Mesothelial cell of epicardium (in vitro differentiated cells): Measurements from ENCODE around the gene SLC10A1. TPM values are rescaled to one million over a fixed set of nuclear protein-coding genes. Genes with fewer than 3 reads are reported as not detected.

Experiments used
- DNase-seq, 2 experiments: peaks; one replicate each; pipeline ENCODE4 v3.0.0; 2021; ENCODE audit warnings: low spot score in 2 of 2; ENCODE audit not compliant: unreplicated experiment in 2 of 2
- H3K27ac Mint-ChIP-seq: 2 replicates; pipeline ENCODE4 v1.8.0; 2021; ENCODE audit warnings: mixed read lengths
- H3K27me3 Mint-ChIP-seq: 2 replicates; pipeline ENCODE4 v1.8.0; 2021; ENCODE audit warnings: low read depth, mixed read lengths
- H3K36me3 Mint-ChIP-seq: 2 replicates; pipeline ENCODE4 v1.8.0; 2021; ENCODE audit warnings: mixed read lengths
- H3K4me1 Mint-ChIP-seq: 2 replicates; pipeline ENCODE4 v1.8.0; 2021; ENCODE audit warnings: mixed read lengths
- H3K4me3 Mint-ChIP-seq: 2 replicates; pipeline ENCODE4 v1.8.0; 2021; ENCODE audit warnings: mild to moderate bottlenecking, moderate library complexity, mixed read lengths
- H3K9me3 Mint-ChIP-seq: 2 replicates; pipeline ENCODE4 v1.8.0; 2021; ENCODE audit warnings: mixed read lengths
- CTCF ChIP-seq: fragments of 200-600 bp; sonication (generic); IDR thresholded peaks from one replicate; pipeline ENCODE4 v1.5.0; 2021; ENCODE audit warnings: antibody characterized with exemption; ENCODE audit not compliant: unreplicated experiment
- total RNA-seq: library from RNA; stranded (reverse); gene quantifications from 3 replicates; pipeline ENCODE4 v1.2.1, GENCODE V29; 2021

The SLC10A1 gene
- total RNA-seq, 1 donor from 2014 or later: not detected

DNA sequence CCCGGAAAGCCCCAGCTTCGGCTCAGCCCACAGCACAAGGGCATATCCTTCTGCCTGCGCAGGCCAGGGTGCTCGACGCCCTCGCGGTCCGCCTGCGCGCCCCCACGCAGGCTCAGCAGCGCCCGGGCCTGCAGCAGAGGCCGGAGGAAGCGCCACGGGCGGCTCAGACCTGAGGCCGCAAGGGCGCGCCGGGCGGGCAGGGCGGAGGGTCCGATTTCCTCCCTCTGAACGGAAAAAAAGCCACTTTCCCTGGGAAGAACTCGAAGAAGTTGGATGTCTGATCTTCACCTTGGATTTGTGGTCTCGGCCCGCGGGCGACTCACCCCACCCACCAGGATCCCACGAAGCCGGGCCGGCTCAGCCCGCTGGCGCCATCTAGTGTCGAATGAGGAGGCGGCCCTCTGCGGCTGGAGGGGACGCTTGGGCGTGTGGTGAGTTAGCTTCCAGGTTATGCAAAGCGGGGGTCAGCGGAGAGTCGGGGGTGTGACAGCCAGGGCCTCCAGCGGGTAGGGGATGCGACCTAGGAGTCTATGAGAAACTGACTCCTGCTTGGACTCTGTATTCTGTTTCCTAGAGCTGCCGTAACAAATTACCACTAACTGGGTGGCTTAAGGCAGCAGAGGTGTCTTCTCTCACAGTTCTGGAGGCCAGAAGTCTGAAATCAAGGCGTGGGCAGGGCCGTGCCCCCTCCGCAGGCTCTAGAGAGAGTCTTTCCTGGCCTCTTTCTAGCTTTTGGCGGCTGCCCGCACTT is 70.1 kb downstream of the SLC10A1 start:
- TF ChIP-seq CTCF: peak; percentile 91
- Mint-ChIP-seq H3K4me1 (peaks cover 2% of the 10 kb centered on the region), H3K27me3 (peaks cover 11% of the 10 kb centered on the region), H3K27ac (no peak overlapping the region), H3K9me3 (no peaks in the 10 kb centered on the region), H3K4me3 (peak overlapping the region; percentile 49), H3K36me3 (no peaks in the 10 kb centered on the region)
- peak; percentile 70 to 91 for DNase-seq

Other genes with a start within 250 kb of the SLC10A1 start
- 0.24 to 0.34 TPM (median 0.34 TPM) in 3 replicates for gene CCDC177, start 222.4 kb downstream of the SLC10A1 start, total RNA-seq
- gene SUSD6, start 185.6 kb downstream of the SLC10A1 start, total RNA-seq: 34.7 to 37.3 TPM (median 35.3 TPM) in 3 replicates
- 533 to 567 TPM (median 547 TPM) in 3 replicates for gene SRSF5, start 30.1 kb downstream of the SLC10A1 start, total RNA-seq
- 1.4 to 2.0 TPM (median 1.5 TPM) in 3 replicates for gene SMOC1, start 82.2 kb upstream of the SLC10A1 start, total RNA-seq